Neural cell (in vitro differentiated cells): ENCODE results near the gene IL20RA. TPM values are rescaled to one million over a fixed set of nuclear protein-coding genes. Genes with fewer than 3 reads are reported as not detected.
A peak's percentile ranks its signal among the peaks of the same experiment; 100 is the strongest.

Experiments
- H2AFZ ChIP-seq: fragments of 200-600, 300-800 bp; sonication (generic), shearing (Covaris generic); 2 replicates; pipeline ENCODE4 v1.6.0; 2014; ENCODE audit warnings: low read depth, mild to moderate bottlenecking, antibody characterized with exemption, low read length, moderate library complexity
- H3F3A ChIP-seq: fragments of 200-600 bp; shearing (Covaris generic); 2 replicates; pipeline ENCODE4 v1.6.1; 2016; ENCODE audit warnings: mild to moderate bottlenecking, moderate library complexity, mixed read lengths, antibody characterized with exemption, low read length; ENCODE audit not compliant: insufficient read depth, poor library complexity, severe bottlenecking
- H3K27ac ChIP-seq: fragments of 200-600, 300-800 bp; sonication (generic), shearing (Covaris generic); 2 replicates; pipeline ENCODE4 v1.5.1; 2014; ENCODE audit warnings: mild to moderate bottlenecking, low read length, moderate library complexity
- H3K27me3 ChIP-seq: fragments of 300-800, 200-600 bp; sonication (generic), shearing (Covaris generic); 2 replicates; pipeline ENCODE4 v1.6.0; 2014; ENCODE audit warnings: mild to moderate bottlenecking, low read depth, low read length, moderate library complexity; ENCODE audit not compliant: insufficient read depth
- H3K36me3 ChIP-seq: fragments of 300-800, 200-600 bp; sonication (generic), shearing (Covaris generic); 2 replicates; pipeline ENCODE4 v1.5.1; 2014; ENCODE audit warnings: mild to moderate bottlenecking, antibody characterized with exemption, low read length, moderate library complexity; ENCODE audit not compliant: insufficient read depth
- H3K4me2 ChIP-seq: fragments of 300-800, 200-600 bp; sonication (generic), shearing (Covaris generic); 2 replicates; pipeline ENCODE4 v1.6.0; 2014; ENCODE audit warnings: mild to moderate bottlenecking, low read length
- H3K4me3 ChIP-seq: fragments of 300-800, 200-600 bp; sonication (generic), shearing (Covaris generic); 2 replicates; pipeline ENCODE4 v1.5.1; 2014; ENCODE audit warnings: mild to moderate bottlenecking, low read length, moderate library complexity
- H3K79me2 ChIP-seq: fragments of 200-600 bp; shearing (Covaris generic); replicated peaks from 2 replicates; pipeline ENCODE4 v1.6.0; 2014; ENCODE audit warnings: mild to moderate bottlenecking, low read length, moderate library complexity; ENCODE audit not compliant: insufficient read depth
- H3K9ac ChIP-seq: fragments of 300-800, 200-600 bp; sonication (generic), shearing (Covaris generic); 2 replicates; pipeline ENCODE4 v1.6.1; 2016; ENCODE audit warnings: mild to moderate bottlenecking, low read length, mixed read lengths
- H3K9me2 ChIP-seq: fragments of 200-600 bp; shearing (Covaris generic); 2 replicates; pipeline ENCODE4 v1.6.1; 2016; ENCODE audit warnings: mild to moderate bottlenecking, low read length, mixed read lengths; ENCODE audit not compliant: insufficient read depth
- H3K9me3 ChIP-seq: fragments of 200-600, 300-800 bp; sonication (generic), shearing (Covaris generic); 2 replicates; pipeline ENCODE4 v1.6.1; 2016; ENCODE audit warnings: mild to moderate bottlenecking, mixed run types, low read length, moderate library complexity, mixed read lengths
- H4K20me1 ChIP-seq: fragments of 200-600 bp; shearing (Covaris generic); 2 replicates; pipeline ENCODE4 v1.6.1; 2016; ENCODE audit warnings: mild to moderate bottlenecking, mixed run types; ENCODE audit not compliant: insufficient read depth
- EP300 ChIP-seq: fragments of 450-650 bp; conservative IDR thresholded peaks from 2 replicates; pipeline ENCODE4 v1.6.1; 2014; ENCODE audit warnings: antibody characterized with exemption, mild to moderate bottlenecking, moderate library complexity; ENCODE audit not compliant: poor library complexity, severe bottlenecking
- EZH2 ChIP-seq: fragments of 200-600, 300-800 bp; shearing (Covaris generic), sonication (generic); IDR thresholded peaks from 2 replicates; pipeline ENCODE4 v1.6.1; 2014; ENCODE audit warnings: antibody characterized with exemption, low read length, borderline replicate concordance, mild to moderate bottlenecking; ENCODE audit not compliant: insufficient read depth, poor library complexity, severe bottlenecking
- MXI1 ChIP-seq: fragments of 450-650 bp; conservative IDR thresholded peaks from 2 replicates; pipeline ENCODE4 v1.6.1; 2014; ENCODE audit warnings: antibody characterized with exemption, mild to moderate bottlenecking; ENCODE audit not compliant: poor library complexity, severe bottlenecking
- POLR2AphosphoS5 ChIP-seq: IDR thresholded peaks from 2 replicates; pipeline ENCODE4 v1.6.1; 2012
- RAD21 ChIP-seq: fragments of 450-650 bp; conservative IDR thresholded peaks from 2 replicates; pipeline ENCODE4 v1.6.1; 2014; ENCODE audit warnings: antibody characterized with exemption, mild to moderate bottlenecking, moderate library complexity
- SMC3 ChIP-seq: fragments of 450-650 bp; conservative IDR thresholded peaks from 2 replicates; pipeline ENCODE4 v1.6.1; 2014; ENCODE audit warnings: antibody characterized with exemption, mild to moderate bottlenecking, moderate library complexity; ENCODE audit not compliant: poor library complexity
- TAF1 ChIP-seq: IDR thresholded peaks from 2 replicates; pipeline ENCODE4 v1.6.1; 2012; ENCODE audit warnings: low read depth
- polyA plus RNA-seq: library from polyadenylated mRNA; depleted of rRNA; stranded (reverse); fragments of >200 nt; gene quantifications from 2 replicates; pipeline ENCODE4 v1.2.3, GENCODE V29; 2014
- TF ChIP-seq, protein P1 (sequence below): fragments of 450-650 bp; IDR thresholded peaks from 2 replicates; pipeline ENCODE4 v1.5.1; 2014; ENCODE audit warnings: antibody characterized with exemption, mild to moderate bottlenecking, moderate library complexity; ENCODE audit not compliant: poor library complexity, severe bottlenecking
- TF ChIP-seq, protein P2 (sequence below): IDR thresholded peaks from 2 replicates; pipeline ENCODE4 v1.6.1; 2012; ENCODE audit warnings: borderline replicate concordance

IL20RA gene
- polyA plus RNA-seq, 1 donor from 2014 or later = not detected

DNA sequence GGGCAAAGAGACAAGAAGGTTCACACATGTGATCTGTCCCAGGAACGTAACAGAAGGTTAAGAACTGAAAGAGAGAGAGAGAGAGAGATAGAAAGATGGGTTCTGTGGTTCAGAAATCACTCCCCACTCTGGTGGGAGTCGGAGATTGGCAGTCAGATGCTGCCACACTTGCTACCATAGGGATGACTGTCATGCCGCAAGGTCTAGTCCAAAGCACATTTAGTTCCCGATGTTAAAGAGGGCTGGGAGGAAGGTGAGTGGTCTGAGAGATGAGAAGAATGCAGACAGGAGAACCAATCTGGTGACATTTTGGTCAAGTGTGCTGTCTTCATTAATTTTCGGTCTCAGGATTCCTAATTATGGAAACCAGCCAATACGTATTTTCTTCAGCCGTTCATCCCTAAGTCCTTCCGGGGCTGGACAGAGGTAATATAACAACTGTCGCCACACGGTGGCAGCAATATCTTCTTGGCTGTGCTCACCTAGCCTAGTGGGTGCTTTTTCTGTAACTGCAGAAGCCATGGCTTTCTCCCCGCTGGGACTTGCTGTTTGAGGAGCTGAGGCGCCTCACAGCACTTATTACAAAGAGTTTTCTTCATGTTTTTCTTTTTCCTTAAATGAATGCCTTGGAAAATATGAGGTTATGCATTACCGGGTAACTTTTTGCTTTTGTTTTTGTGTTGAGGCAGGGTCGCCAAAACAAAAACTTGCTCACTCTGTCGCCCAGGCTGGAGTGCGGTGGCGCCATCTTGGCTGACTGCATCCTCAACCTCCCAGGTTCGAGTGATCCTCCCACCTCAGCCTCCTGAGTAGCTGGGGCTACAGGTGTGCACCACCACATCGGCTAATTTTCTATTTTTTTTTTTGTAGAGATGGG is 76.7 kb downstream of the IL20RA start:
- Histone ChIP-seq H3K4me2 (no peak overlapping the region), H3K9me2 (no peaks in the 10 kb centered on the region), H3K27ac (no peak overlapping the region), H2AFZ (no peak overlapping the region), H3K36me3 (no peaks in the 10 kb centered on the region), H3K9me3 (no peaks in the 10 kb centered on the region), H3K79me2 (no peaks in the 10 kb centered on the region), H3K27me3 (no peaks in the 10 kb centered on the region), H3K9ac (no peak overlapping the region), H3F3A (no peaks in the 10 kb centered on the region), H3K4me3 (no peak overlapping the region), H4K20me1 (no peaks in the 10 kb centered on the region)
- TF ChIP-seq RAD21 (peak; percentile 37), SMC3 (peak; percentile 43), MXI1 (no peak), TAF1 (no peak), POLR2AphosphoS5 (no peak), EZH2 (no peak), EP300 (no peak)
- TF ChIP-seq, protein P1, sequence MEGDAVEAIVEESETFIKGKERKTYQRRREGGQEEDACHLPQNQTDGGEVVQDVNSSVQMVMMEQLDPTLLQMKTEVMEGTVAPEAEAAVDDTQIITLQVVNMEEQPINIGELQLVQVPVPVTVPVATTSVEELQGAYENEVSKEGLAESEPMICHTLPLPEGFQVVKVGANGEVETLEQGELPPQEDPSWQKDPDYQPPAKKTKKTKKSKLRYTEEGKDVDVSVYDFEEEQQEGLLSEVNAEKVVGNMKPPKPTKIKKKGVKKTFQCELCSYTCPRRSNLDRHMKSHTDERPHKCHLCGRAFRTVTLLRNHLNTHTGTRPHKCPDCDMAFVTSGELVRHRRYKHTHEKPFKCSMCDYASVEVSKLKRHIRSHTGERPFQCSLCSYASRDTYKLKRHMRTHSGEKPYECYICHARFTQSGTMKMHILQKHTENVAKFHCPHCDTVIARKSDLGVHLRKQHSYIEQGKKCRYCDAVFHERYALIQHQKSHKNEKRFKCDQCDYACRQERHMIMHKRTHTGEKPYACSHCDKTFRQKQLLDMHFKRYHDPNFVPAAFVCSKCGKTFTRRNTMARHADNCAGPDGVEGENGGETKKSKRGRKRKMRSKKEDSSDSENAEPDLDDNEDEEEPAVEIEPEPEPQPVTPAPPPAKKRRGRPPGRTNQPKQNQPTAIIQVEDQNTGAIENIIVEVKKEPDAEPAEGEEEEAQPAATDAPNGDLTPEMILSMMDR = peak; percentile 55
- TF ChIP-seq, protein P2, sequence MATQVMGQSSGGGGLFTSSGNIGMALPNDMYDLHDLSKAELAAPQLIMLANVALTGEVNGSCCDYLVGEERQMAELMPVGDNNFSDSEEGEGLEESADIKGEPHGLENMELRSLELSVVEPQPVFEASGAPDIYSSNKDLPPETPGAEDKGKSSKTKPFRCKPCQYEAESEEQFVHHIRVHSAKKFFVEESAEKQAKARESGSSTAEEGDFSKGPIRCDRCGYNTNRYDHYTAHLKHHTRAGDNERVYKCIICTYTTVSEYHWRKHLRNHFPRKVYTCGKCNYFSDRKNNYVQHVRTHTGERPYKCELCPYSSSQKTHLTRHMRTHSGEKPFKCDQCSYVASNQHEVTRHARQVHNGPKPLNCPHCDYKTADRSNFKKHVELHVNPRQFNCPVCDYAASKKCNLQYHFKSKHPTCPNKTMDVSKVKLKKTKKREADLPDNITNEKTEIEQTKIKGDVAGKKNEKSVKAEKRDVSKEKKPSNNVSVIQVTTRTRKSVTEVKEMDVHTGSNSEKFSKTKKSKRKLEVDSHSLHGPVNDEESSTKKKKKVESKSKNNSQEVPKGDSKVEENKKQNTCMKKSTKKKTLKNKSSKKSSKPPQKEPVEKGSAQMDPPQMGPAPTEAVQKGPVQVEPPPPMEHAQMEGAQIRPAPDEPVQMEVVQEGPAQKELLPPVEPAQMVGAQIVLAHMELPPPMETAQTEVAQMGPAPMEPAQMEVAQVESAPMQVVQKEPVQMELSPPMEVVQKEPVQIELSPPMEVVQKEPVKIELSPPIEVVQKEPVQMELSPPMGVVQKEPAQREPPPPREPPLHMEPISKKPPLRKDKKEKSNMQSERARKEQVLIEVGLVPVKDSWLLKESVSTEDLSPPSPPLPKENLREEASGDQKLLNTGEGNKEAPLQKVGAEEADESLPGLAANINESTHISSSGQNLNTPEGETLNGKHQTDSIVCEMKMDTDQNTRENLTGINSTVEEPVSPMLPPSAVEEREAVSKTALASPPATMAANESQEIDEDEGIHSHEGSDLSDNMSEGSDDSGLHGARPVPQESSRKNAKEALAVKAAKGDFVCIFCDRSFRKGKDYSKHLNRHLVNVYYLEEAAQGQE = no peak

DNA sequence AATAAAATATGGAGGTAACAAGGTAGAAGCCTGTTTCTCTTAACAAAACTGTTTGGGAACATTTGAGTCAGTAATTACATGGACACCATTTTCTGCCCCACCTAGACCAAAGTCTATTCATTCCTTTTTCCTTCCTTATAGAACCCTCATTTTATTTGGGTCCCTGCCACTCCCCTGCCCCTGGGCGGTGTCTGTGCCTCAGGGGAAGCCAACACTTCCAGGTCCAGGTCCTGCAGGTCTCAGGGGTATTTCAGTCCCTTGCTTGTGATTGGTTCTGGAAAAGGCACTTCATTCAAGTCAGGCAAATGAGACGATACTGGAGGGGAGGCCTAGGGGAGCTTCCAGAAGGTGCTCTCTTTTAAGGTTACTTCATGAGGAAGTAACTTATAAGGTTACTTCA is 80.4 kb downstream of the IL20RA start:
- Histone ChIP-seq H3K9me2 (no peaks in the 10 kb centered on the region), H3K9ac (no peak overlapping the region), H3K4me3 (no peak overlapping the region), H2AFZ (no peak overlapping the region), H3K9me3 (no peaks in the 10 kb centered on the region), H3K36me3 (no peaks in the 10 kb centered on the region), H3K79me2 (no peaks in the 10 kb centered on the region), H3K4me2 (no peak overlapping the region), H3K27ac (no peak overlapping the region), H4K20me1 (no peaks in the 10 kb centered on the region), H3K27me3 (no peaks in the 10 kb centered on the region), H3F3A (no peaks in the 10 kb centered on the region)
- no peak for TF ChIP-seq EZH2
- no peak for TF ChIP-seq TAF1
- no peak for TF ChIP-seq SMC3
- TF ChIP-seq MXI1 = no peak
- no peak for TF ChIP-seq RAD21
- no peak for TF ChIP-seq EP300
